Measurements from ENCODE around the gene ZNF83.
"Not testable (repeated sequence)": the region's sequence is repeated elsewhere in the genome, so short reads cannot be mapped to it uniquely, and the experiment has no call there.

Gene ZNF83

GRCh38 chr19:52639996-52640395, 1.8 kb upstream of the ZNF83 start:
- DNase-seq (ENCODE audit: low spot score), result no peak

- no peak for DNase-seq (ENCODE audit: low spot score)
Measured at GRCh38 chr19:52638601-52639000, 446 bp upstream of the ZNF83 start.

- no peak for DNase-seq (ENCODE audit: low spot score)
Measured at GRCh38 chr19:52635786-52636570, 2.2 kb downstream of the ZNF83 start.

GRCh38 chr19:52627441-52627840, 10.7 kb downstream of the ZNF83 start:
- DNase-seq (ENCODE audit: low spot score), result not testable (repeated sequence)

- no peak for DNase-seq (ENCODE audit: low spot score)
Measured at GRCh38 chr19:52626915-52627314, 11.2 kb downstream of the ZNF83 start.

GRCh38 chr19:52622261-52622660, 15.9 kb downstream of the ZNF83 start:
- no peak for DNase-seq (ENCODE audit: low spot score)

GRCh38 chr19:52621376-52621775, 16.8 kb downstream of the ZNF83 start:
- DNase-seq (ENCODE audit: low spot score), result no peak

GRCh38 chr19:52613299-52613906, 24.8 kb downstream of the ZNF83 start:
- DNase-seq (ENCODE audit: low spot score), result no peak

- DNase-seq (ENCODE audit: low spot score), result no peak
Measured at GRCh38 chr19:52603558-52604207, 34.5 kb downstream of the ZNF83 start.

GRCh38 chr19:52602941-52603340, 35.2 kb downstream of the ZNF83 start:
- no peak for DNase-seq (ENCODE audit: low spot score)

- DNase-seq (ENCODE audit: low spot score), result not testable (repeated sequence)
Measured at GRCh38 chr19:52601974-52602366, 36.2 kb downstream of the ZNF83 start.

- DNase-seq (ENCODE audit: low spot score), result peak; percentile 91
Measured at GRCh38 chr19:52601025-52601973, 36.9 kb downstream of the ZNF83 start.

GRCh38 chr19:52600639-52601024, 37.5 kb downstream of the ZNF83 start:
- peak; percentile 4 for DNase-seq (ENCODE audit: low spot score)

GRCh38 chr19:52599241-52599640, 38.9 kb downstream of the ZNF83 start:
- DNase-seq (ENCODE audit: low spot score), result no peak

GRCh38 chr19:52593441-52593840, 44.7 kb downstream of the ZNF83 start:
- not testable (repeated sequence) for DNase-seq (ENCODE audit: low spot score)

GRCh38 chr19:52592301-52592700, 45.9 kb downstream of the ZNF83 start:
- no peak for DNase-seq (ENCODE audit: low spot score)

GRCh38 chr19:52590728-52591127, 47.4 kb downstream of the ZNF83 start:
- DNase-seq (ENCODE audit: low spot score), result no peak

- no peak for DNase-seq (ENCODE audit: low spot score)
Measured at GRCh38 chr19:52585604-52586003, 52.6 kb downstream of the ZNF83 start.

GRCh38 chr19:52584736-52585440, 53.3 kb downstream of the ZNF83 start:
- DNase-seq (ENCODE audit: low spot score), result no peak

- peak; percentile 95 for DNase-seq (ENCODE audit: low spot score)
Measured at GRCh38 chr19:52570000-52570861, 67.9 kb downstream of the ZNF83 start, which contains the start of gene ZNF701. TSS of gene ZNF701 (plus strand) at chr19:52570287. CDS start at chr19:52574148, 3,861 bp downstream.

Measured in CD4-positive, alpha-beta T cell treated with Interleukin-15 for 4 hours (primary cell).